ENCODE measurements around the gene IL17RA.

IL17RA gene

DNA sequence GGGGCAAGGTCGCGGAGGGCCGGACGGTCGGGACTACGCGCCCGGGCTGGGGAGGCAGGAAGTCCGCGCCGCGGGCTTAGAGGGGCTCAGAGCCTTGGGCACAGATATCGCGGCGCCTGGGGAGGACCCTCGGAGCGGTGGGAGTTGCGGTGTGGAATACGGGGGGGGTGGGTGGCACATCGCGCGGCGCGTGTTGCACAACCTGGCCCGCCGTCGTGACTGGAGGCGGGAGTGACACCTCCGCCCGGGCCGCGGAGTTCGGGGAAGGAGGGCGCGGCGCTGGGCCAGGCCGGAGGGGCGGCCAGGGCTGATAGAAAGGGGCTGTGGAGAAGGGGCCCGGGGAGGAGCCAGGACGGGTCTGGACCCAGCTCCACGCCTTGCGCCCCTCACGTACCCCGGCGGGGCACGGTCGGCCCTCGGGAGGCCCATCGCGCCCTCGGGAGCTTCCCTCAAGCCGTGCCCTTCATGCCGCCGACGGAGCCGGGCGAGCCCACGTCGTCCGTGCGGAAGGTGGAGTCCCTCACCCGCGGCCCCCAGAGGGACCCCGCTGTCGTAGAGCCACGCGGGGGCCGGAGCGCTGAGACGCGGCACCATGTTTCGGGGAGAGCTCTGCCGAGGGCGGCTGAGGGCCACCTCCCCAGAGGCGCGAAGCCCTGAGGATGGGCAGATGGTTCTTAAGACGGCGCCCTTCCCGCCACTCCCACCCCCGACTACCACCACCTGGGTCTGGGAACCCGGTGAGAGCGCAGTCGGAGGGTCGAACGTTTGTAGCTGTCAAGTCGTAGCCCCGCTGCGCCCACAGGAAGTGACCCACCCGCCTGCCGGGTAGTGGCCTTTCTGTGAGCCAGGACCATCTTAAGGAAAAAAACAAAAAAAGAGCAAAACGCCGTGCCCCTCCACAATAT lies 729 bp downstream of the IL17RA start:
- DNase-seq: no peak

DNA sequence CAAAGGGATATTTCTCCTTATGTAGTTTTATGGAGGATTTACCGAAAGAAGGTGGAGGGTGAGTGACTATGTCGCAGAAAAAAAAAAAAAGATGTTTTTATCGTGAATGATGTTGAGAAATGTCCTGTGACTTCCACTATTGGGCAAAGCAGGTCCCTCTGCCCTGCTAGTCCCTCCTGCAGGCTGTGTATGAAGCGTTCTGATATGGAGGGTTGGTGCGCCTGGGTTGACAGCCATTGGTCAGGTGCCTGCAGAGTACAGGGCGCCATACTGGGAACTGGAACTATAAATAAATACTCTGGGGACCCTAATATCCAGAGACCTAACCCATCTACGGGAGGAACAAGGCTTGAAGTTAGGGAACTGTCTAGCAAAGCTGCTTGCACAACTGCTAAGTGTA lies 1.5 kb downstream of the IL17RA start:
- DNase-seq: no peak

DNA sequence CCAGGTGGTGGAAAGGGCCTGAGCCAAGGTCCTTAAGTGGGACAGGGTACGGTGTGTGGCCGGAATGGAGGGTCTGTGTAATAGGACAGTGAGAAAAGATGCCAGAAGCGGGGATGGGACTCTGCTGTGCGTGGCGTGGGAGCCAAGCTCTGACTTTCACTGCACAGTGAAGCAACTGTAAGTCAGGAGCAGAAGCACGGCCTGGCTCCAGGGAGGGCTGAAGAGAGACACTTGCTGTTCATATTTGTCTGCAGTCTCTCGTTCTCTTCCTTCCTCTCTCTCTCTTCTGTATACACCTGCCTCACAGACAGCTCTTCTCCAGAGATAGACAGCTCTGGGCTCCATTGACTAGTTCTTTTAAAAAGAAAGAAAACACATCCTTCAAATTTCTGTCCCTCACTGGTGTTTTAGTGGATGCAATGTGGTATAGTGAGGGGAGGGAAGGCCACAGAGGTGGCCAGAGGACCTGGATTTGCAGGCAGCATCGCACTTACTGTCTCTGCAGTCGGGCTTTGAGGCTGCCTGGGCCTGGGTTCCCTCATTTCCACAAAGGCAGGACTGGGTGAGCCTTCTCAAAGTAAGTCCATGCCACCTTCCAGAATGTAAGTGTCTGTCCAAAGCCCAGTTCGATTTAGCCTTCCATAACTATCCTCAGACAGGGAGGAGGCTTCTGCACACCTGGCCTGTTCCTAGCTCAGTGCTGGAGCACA lies 2.1 kb downstream of the IL17RA start:
- no peak for DNase-seq

DNA sequence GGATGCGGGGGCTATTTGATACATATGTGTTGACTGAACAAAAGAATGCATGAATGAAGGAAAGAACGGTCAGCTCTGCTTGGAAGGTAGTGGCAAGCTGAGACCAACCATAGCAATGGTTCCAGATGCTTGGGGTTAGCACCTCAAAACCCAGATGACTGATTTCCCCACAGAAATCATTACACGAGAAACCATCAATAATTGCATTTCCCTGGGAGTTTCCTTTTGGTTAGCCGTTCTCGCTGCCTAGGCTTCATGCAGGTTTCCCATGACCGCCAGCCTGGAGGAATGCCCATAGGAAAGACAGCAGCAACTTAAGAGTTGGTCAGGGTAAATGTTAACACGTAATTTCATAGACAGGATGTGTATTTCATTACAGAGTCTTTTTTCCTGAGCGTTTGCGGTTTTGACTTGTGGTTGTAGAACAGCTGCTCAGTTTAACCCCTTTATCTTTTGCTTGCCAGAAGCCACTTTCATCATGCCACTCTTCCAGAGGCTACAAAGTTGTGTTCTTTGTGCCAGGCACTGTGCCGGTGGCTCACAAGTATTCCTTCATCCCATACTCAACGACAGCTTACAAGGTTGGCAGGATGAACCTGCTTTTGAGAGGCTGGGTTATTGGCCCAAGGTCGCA lies 2.8 kb downstream of the IL17RA start:
- DNase-seq: no peak

DNA sequence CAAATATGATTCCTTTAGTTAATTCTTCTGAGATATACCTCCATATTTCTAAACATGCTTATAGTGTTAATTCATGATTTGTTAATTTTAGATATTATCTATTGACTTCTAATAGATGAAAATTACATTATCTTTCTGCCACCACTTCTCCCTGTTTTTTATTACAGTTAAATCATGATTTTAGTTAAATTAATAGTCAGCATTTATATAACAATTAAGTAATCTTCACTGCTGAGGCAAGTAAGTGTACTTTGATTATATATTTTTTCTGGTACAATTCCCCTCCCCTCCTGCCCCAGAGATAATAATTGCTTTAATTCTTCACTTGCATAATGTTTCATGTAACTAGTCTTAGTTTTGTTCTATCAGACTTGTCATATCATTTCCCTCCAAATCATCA lies 5.8 kb downstream of the IL17RA start:
- DNase-seq: no peak

DNA sequence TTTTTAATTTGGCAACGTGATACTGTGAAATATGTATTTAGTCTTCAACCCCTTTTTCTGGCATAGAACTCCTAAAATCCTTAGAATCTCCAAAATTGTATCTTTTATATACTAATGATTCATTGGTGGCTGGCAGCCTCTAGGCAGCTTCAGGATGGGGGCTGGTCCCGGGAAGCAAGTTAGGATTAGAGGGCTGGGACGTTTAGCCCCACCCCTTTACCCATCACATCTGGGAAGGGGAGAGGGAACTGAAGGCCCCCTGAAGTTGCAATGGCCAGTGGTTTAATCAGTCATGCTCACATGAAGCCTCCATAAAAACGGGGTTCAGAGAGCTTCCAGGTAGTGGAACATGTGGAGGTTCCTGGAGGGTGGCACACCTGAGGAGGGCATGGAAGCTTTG lies 7.1 kb downstream of the IL17RA start:
- no peak for DNase-seq

DNA sequence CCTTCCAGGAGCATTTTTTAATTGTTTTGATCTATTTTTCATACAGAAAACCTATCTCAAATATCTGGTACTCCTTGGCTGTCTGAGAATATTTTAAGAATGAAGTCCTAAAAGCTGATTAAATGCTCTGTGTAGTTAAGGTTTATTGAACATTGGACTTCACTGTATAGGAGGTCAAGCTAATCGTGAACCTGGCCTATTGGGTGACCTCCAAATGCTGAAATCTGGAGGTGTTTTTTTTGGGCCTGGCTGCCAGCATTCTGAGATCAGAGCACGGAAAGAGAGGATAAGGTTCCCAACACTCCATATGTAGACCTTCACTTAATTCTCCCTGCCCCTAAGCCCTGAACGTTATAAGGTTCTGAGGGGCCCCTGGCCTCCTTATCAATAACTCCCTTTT lies 8.3 kb downstream of the IL17RA start:
- no peak for DNase-seq

DNA sequence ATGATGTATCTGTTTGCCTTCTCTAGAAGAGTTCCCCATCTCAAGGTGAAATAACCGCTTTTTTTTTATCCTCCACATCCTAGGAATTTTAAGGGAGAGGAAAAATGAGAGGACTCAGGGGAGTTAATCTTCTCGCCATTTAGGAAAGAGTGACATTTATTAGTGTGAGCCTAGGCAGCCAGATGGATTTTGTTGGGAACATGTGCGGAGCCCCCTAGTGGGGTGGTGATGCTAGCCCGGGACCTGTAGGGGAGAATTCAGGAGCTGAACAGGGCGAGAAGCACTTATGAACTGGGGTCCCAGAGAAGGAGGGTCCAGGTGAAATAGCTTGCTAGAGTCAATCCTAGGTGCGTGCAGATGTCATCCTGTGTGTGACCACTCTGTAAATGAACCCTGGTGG lies 10.7 kb downstream of the IL17RA start:
- no peak for DNase-seq

DNA sequence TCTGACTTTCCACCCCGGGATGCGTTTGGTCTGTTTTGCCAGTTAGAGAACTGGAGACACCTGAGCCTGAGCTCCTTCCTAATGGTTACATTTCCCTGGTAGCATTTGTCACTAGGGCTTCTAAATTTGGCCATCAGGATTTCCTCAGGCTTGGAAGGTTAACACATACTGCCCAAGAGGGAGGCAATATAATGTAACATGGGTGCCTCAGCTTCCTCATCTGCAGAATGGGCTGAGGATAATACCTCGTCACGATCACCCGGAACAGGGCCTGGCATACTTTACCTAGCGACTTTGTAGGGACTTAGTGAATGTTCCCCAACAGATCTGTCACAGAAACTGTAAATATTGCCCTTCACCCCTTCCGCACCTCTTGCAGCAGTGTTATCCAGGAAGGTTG lies 11.3 kb downstream of the IL17RA start:
- no peak for DNase-seq

DNA sequence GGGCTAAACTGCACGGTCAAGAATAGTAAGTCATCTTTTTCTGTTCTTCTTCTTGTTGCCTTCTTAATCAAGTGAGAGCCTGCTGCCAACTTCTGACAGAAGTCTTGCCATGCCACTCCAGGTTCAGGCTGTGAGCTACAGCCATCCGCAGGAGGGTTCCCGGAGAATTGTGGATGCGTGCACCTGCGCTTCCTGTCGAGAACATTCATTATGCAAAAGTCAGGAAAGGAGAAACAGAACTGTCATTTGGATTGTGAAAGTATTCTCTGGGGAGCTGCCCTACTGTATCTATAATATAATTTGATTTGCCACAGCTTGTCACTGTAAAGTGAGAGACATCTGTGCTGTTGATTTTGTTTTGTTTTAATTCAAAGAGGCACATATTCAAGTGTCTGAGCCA lies 12.3 kb downstream of the IL17RA start:
- DNase-seq: no peak

DNA sequence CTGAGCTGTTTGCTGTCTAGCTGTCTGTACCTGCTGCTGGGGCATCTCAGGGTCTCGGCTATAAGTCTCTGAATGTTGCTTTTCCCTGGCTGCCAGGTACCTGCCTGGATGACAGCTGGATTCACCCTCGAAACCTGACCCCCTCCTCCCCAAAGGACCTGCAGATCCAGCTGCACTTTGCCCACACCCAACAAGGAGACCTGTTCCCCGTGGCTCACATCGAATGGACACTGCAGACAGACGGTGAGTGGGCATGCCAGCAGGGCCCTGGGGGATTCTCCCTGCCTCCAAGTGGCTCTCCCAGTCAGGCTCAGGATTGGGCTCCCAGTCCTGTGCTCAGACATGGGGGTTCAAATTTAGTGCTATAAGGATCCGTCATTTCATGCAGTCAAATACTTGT lies 12.9 kb downstream of the IL17RA start:
- DNase-seq: no peak

DNA sequence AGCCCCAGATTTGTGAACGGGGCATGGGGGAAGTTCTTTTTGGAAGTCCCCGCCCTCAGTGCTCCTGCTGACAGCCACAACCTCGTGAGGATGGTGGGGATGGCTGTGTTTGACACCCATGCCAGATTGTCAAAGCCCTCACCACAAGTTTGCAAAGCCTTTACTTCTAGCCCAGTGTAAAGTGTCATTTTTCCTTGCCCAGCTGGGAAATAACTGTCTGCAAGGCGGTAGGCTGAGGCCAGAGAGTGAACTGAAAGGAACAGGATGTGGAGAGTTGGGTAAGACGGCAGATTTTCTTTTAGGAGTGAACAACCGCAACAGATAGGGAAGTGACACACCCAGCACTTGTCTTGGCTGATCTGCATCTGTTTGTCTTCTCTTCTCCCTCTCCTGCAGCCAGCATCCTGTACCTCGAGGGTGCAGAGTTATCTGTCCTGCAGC lies 13.6 kb downstream of the IL17RA start:
- peak; percentile 47 for DNase-seq

DNA sequence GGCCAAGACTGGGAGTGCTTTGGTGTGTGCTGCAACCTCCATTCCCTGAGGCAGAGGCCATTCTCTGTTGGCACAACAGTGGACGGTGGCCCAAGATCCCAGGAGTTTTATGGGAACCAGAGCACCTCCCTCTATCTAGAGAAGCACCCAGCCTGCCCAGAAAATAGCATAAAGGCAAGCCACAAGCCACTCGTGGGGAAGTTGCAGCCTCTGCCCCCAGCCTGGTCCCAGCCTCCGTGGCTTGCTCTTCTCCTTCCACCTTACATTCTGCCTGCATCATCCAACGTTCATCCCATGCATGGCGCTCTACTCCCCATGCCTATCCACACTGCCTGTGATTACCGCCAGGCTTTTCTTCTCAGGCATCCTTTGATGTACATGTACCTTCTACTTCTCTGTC lies 15.8 kb downstream of the IL17RA start:
- no peak for DNase-seq

DNA sequence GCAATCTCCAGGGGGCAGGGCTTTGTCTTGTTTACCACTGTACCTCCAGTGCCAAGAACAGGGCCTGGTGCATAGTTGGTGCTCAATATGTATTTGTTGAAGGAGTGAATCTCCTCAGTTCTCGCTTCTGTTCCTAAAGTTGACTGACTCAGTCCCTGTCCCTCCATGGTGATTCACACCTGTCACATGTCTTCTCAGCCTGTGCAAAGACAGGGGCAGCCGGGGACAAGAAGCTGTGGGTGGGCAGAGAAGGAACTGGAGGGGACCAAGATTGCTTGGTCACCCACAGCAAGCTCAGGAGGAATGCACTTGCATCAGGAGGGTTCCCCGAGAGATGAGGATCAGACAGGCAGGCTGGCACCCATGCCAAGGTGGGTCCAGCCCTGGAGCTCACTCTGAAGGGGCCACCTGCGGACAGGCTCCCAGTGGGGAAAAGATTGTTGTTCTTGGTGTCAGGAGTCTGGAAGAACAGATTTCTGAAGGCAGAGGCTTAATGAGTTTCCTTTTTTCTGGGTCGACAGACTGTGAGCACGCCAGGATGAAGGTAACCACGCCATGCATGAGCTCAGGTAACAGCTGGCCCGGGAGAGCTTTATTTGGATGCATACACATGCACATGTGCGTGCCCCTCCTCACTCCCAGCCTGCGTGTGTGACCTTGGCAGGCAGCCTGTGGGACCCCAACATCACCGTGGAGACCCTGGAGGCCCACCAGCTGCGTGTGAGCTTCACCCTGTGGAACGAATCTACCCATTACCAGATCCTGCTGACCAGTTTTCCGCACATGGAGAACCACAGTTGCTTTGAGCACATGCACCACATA lies 16.9 kb downstream of the IL17RA start:
- no peak for DNase-seq

DNA sequence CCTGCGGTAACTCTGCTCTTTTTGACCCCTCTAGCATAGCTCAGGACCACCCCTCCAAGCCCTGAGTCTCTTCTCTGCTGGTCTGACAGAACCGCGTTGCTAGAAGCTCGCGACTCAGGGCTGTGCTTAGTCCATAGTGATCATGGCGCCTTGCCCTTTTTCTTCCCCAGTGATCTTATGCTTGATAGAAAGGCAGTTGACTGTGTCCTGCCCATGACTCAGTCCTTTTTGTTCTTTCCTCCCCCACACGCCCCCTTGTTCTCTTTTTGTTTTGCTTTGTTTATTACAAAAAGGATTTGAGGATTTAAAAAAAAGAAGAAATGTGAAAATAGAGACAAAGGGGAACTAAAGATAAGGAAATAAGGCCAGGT lies 17.5 kb downstream of the IL17RA start:
- DNase-seq: no peak

DNA sequence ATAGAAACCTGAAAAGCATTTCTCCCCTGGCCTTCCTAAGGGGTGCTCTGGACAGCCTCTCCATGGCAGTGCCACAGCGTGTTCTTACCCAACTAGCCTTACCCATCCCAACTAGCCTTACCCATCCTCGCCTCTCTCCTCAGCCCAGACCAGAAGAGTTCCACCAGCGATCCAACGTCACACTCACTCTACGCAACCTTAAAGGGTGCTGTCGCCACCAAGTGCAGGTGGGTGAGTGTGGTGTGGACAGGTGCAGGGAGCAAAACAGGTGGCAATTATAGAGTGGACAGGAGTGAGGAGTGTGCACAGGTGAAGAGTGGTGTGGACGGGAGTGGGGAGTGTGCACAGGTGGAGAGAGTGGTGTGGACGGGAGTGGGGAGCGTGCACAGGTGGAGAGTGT lies 18.6 kb downstream of the IL17RA start:
- DNase-seq: no peak

DNA sequence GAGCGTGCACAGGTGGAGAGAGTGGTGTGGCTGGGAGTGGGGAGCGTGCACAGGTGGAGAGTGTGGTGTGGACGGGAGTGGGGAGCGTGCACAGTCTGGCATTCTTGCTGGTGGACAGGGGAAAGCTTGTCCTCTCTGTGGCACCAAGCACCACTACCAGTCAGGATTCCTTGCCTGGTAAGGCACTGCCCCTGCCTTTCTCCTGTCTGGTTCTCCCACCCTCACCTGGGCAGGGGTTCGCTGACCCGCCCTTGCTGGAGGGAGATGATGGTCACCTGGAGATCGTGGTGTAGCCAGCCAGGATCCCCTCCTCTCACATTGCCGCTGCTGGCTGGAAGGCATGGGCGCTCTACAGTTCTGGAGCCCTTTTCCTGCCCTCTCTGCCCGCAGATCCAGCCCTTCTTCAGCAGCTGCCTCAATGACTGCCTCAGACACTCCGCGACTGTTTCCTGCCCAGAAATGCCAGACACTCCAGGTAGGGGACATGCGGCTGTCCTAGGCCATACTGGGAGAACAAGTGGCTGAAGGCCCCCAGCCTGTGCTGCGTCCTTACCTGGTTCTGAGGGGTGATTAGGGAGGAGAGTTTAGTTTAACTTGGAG lies 19.6 kb downstream of the IL17RA start:
- DNase-seq: no peak

DNA sequence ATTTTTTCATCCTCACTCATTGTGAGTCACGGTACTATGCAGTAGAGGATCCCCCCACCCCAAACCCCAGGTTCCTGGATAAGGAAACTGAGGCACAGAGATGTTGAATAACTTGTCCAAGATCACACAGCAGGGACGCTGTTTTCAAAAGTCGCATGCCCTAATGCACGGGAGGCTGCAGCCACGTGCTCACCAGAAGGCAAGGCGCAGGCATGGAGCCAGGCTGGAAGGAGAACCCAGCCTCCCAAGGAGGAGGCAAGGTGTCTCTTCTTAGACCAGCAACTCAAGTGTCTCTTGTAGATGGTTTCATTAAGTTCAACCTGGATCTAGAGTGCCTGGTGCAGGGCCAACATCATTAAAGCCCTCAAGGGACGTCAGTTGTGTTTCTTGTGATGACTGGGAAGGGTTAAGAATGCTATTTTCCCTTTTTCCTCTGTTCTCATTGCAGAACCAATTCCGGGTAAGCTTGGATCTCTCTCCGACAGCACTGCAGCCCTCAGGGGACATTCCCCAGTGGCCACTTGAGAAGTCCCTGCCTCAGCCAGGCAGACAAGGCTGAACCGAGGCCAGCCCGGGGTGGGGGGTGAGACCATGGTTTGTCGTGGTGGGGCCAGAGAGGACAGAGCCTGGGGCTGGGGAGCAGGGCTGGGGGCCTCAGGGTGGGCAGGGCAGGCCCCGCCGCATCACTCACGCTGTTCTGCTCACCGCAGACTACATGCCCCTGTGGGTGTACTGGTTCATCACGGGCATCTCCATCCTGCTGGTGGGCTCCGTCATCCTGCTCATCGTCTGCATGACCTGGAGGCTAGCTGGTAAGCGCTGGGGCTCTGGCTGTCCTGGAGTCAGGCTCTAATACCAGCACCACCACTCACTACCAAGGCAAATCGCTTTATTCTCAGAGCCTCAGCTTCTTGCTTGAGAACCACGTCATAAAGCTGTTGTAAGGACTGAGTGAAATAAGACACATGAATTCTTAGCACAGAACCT lies 20.6 kb downstream of the IL17RA start:
- DNase-seq: no peak

DNA sequence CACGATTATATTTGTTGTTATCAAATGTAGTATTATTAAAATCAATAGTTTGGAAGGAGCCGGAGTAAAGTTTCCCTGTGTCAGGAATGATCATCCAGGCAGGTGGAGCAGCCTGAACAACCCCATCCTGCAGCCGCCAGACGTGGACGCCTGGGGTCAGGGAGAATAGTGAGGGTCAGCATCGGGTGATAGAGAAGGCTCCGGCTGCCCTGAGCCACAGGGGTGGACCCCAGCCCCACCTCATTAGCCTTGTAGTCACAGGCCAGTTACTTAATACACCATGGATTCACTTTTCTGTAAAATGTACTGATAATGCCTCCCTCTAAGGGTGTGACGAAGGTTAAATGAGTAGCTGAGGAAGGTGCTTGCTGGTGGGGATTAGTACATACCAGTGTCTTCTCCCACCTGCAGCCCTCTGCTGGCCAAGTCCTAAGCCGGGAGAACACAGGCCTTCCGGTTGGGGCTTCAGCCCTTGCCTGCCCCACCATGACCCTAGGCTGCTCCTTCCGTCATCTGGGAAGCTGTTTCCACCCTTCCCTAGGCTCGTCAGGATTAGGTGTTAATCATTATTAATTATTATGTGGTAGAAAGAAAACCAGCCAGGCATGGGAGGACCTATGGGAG lies 21.5 kb downstream of the IL17RA start:
- no peak for DNase-seq

DNA sequence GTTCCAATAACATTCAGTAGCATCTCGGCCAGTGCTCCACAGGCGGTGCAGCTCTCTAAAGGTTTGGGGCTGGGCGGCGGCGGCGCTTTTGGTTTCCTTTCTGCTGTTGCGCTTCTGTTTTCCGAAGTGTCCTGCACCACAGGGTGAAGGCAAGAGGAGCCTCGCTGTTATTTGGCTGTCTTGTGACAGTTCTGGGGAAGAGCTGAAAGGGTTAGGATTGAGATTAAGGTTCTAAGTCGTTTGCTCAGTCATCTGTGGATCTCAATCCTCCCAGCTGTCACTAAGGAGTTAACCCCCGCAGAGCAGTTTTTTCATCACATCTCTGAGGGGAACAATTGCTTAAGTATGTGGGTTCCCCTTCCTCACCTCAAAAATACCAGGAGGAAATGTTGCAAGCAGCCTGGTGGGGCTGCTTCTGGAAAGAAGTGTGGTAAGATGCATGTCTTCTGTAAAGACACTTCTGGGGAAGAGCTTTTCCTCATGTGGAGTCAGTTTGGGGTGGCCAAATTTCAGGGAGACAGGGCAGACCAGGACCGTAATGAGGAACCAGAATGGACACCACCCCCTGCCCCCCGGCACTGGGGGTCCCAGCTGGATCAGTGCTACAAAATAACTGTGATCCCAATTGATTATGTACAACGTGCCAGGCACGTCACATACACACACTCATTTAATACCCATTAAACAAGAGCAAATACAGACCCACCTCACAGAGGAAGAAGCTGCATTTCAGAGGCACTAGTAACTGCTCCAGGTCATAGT lies 22.2 kb downstream of the IL17RA start:
- DNase-seq: peak; percentile 37
